Small intestine (tissue), 7 donors: ENCODE results near the gene ALDH6A1. TPM values are rescaled to one million over a fixed set of nuclear protein-coding genes. Genes with fewer than 3 reads are reported as not detected.

Source experiments
- DNase-seq, 2 donors: peaks; one replicate each; pipeline versions ENCODE4 v3.0.0 to v3.0.0-alpha.2; 2013
- FAIRE-seq: peaks from 2 replicates; lab custom pipeline; 2012; peaks lifted over from hg19 to GRCh38; lab: Jason Lieb, UNC
- H3K27ac ChIP-seq, 3 donors: one replicate each; pipeline ENCODE4 v1.5.1; 2013; ENCODE audit warnings: low read length in 2 of 3, mild to moderate bottlenecking in 2 of 3, control low read depth in 1 of 3, inconsistent platforms in 1 of 3, low read depth in 1 of 3, moderate library complexity in 1 of 3
- H3K27me3 ChIP-seq, 3 donors: one replicate each; pipeline ENCODE4 v1.6.1; 2013; ENCODE audit warnings: low read length in 3 of 3, inconsistent platforms in 1 of 3; ENCODE audit not compliant: control insufficient read depth in 3 of 3, insufficient read depth in 3 of 3
- H3K36me3 ChIP-seq, 3 donors: one replicate each; pipeline ENCODE4 v1.6.1; 2013; ENCODE audit warnings: low read length in 3 of 3, inconsistent platforms in 1 of 3, low read depth in 1 of 3, mild to moderate bottlenecking in 1 of 3, moderate library complexity in 1 of 3; ENCODE audit not compliant: control insufficient read depth in 3 of 3, insufficient read depth in 2 of 3
- H3K4me1 ChIP-seq, 3 donors: one replicate each; pipeline ENCODE4 v1.6.1; 2013; ENCODE audit warnings: low read length in 2 of 3, inconsistent platforms in 1 of 3, low read depth in 1 of 3, mild to moderate bottlenecking in 1 of 3, moderate library complexity in 1 of 3; ENCODE audit not compliant: control insufficient read depth in 3 of 3, insufficient read depth in 2 of 3
- H3K4me3 ChIP-seq, 3 donors: one replicate each; pipeline ENCODE4 v1.5.1; 2013; ENCODE audit warnings: low read length in 3 of 3, control low read depth in 1 of 3, inconsistent platforms in 1 of 3, low read depth in 1 of 3, mild to moderate bottlenecking in 1 of 3, moderate library complexity in 1 of 3
- H3K9me3 ChIP-seq, 2 donors: one replicate each; pipeline ENCODE4 v1.6.1; 2013; ENCODE audit warnings: low read depth in 1 of 2, low read length in 1 of 2; ENCODE audit not compliant: control insufficient read depth in 2 of 2, insufficient read depth in 1 of 2
- WGBS, 3 donors: extraction: QIAGEN DNeasy Blood & Tissue Kit; methylation state at CpG; one replicate each; pipeline ENCODE4 v1.1.7; 2013; 5-methylcytosine and 5-hydroxymethylcytosine counted together
- polyA plus RNA-seq, 4 donors: library from polyadenylated mRNA; stranded (reverse) in 3 of 4; unstranded in 1 of 4; fragments of 200-250 nt in 3 of 4; fragments of 120-200 nt in 1 of 4; gene quantifications; one replicate each; pipeline versions ENCODE4 v1.2.1 to v1.2.3, GENCODE V29; 2013
- donor health status: healthy with polysubstance abuse.
- donor health status: control.
- donor health status: control.
- donor health status: Bipolar disorder and iron deficiency.
- donor health status: healthy.

ALDH6A1 gene
- polyA plus RNA-seq, 4 donors, result 15.8 to 56.4 (median 30.5) TPM

DNA sequence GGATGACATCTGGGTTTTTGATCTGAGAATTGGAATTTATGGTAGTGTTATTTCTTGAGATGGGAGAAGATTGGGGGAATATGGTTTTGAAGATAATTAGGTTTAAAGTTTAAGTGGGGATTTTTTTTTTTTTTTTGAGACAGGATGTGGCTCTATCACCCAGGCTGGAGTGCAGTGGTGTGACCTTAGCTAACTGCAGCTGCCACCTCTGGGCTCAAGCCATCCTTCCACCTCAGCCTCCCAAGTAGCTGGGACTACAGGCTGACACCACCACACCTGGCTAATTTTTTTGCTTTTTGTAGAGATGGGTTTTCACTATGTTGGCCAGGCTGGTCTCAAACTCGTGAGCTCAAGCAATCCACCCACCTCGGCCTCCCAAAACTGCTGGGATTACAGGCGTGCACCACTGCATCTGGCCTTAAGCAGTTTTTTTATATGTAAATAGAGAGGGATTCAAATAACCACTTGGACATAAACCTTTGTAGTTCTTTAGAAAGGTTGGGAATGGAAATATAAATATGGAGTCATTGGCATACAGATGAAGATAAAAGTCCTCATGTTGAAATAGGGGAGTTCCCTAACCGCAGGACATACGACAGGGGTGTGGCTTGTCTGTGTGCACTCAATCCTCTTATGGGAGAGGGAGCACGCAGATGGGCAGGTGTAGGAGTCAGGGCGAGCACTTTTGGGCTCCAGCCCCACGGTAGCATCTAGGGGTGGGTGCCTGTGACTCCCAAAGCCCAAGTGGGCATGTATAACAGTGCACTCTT, 5.2 kb upstream of the ALDH6A1 start:
- H3K9me3 ChIP-seq, result no peaks in the 10 kb centered on the region
- 81 to 88% (median 86%) methylated on average over 8 of the region's 8 CpGs for WGBS, 3 donors
- H3K27me3 ChIP-seq, result no peaks in the 10 kb centered on the region
- no peak for FAIRE-seq
- peaks cover 2 to 20% (median 4%) of the 10 kb centered on the region in 3 donors for H3K36me3 ChIP-seq
- DNase-seq, result no peak
- peaks cover 0 to 7% (median 0%) of the 10 kb centered on the region in 3 donors for H3K4me1 ChIP-seq
- H3K4me3 ChIP-seq, result no peak overlapping the region
- no peak overlapping the region for H3K27ac ChIP-seq

DNA sequence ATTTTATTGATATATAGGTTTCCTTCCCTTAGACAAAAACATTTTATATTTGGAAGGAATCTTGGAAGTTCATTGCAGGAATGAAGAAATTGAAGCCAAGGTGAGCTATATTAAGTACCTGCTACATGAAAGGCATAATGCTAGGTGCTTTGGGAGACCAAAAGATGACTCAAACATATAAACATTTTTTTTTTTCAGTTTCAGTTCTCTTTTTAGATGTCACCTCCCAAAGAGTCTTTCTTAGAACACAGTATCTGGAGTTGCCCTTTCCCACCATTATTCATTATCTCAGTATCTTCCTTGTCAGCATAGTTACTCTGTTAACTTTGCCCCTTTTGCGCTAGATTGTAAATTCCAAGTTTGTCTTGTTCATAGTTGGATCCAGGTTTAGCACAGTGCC, 1.6 kb upstream of the ALDH6A1 start:
- peak overlapping the region in 2 of 3 donors; percentile 54 to 84 for H3K4me3 ChIP-seq
- 28 to 63% (median 28%) methylated on average over 1 of the region's 1 CpG for WGBS, 3 donors
- H3K9me3 ChIP-seq, result no peaks in the 10 kb centered on the region
- DNase-seq (peak; percentile 50 to 60), FAIRE-seq (no peak)
- H3K4me1 ChIP-seq, result peaks cover 2 to 15% (median 4%) of the 10 kb centered on the region in 3 donors
- no peaks in the 10 kb centered on the region for H3K36me3 ChIP-seq
- peak overlapping the region in 1 of 3 donors; percentile 60 for H3K27ac ChIP-seq
- H3K27me3 ChIP-seq, result no peaks in the 10 kb centered on the region

GRCh38 chr14:74085047-74085637, 889 bp upstream of the ALDH6A1 start:
- FAIRE-seq (no peak), DNase-seq (no peak)
- Histone ChIP-seq H3K27ac (peak overlapping the region; percentile 56 to 86 (median 60)), H3K4me1 (peaks cover 2 to 15% (median 4%) of the 10 kb centered on the region in 3 donors), H3K36me3 (no peaks in the 10 kb centered on the region), H3K27me3 (no peaks in the 10 kb centered on the region), H3K4me3 (peak overlapping the region; percentile 54 to 84 (median 62)), H3K9me3 (no peaks in the 10 kb centered on the region)
- 0 to 1% (median 1%) methylated on average over 26 of the region's 26 CpGs for WGBS, 3 donors

GRCh38 chr14:74083784-74084276, 423 bp downstream of the ALDH6A1 start:
- H3K27me3 ChIP-seq, result no peaks in the 10 kb centered on the region
- FAIRE-seq (no peak), DNase-seq (peak in 1 of 2 donors; percentile 16)
- H3K36me3 ChIP-seq, result no peaks in the 10 kb centered on the region
- WGBS, 3 donors, result 0 to 2% (median 1%) methylated on average over 11 to 15 of the region's 15 CpGs
- H3K9me3 ChIP-seq, result no peaks in the 10 kb centered on the region
- H3K4me1 ChIP-seq, result peaks cover 2 to 15% (median 4%) of the 10 kb centered on the region in 3 donors
- peak overlapping the region; percentile 1 to 72 (median 63) for H3K27ac ChIP-seq
- H3K4me3 ChIP-seq, result peak overlapping the region; percentile 49 to 65 (median 56)

- peak overlapping the region in 2 of 3 donors; percentile 49 to 65 for H3K4me3 ChIP-seq
- H3K9me3 ChIP-seq, result no peaks in the 10 kb centered on the region
- H3K4me1 ChIP-seq, result peaks cover 2 to 15% (median 4%) of the 10 kb centered on the region in 3 donors
- H3K27me3 ChIP-seq, result no peaks in the 10 kb centered on the region
- DNase-seq (no peak), FAIRE-seq (no peak)
- H3K27ac ChIP-seq, result peak overlapping the region in 1 of 3 donors; percentile 63
- WGBS, 3 donors, result 84 to 90% (median 88%) methylated on average over 3 of the region's 3 CpGs
- no peaks in the 10 kb centered on the region for H3K36me3 ChIP-seq
Observed at GRCh38 chr14:74083161-74083560, 1.1 kb downstream of the ALDH6A1 start.

GRCh38 chr14:74081491-74081890, 2.8 kb downstream of the ALDH6A1 start:
- DNase-seq, result no peak
- no peaks in the 10 kb centered on the region for H3K27me3 ChIP-seq
- H3K4me1 ChIP-seq, result peaks cover 2 to 13% (median 4%) of the 10 kb centered on the region in 3 donors
- no peak overlapping the region for H3K4me3 ChIP-seq
- no peaks in the 10 kb centered on the region for H3K36me3 ChIP-seq
- no peak for FAIRE-seq
- no peaks in the 10 kb centered on the region for H3K9me3 ChIP-seq
- H3K27ac ChIP-seq, result no peak overlapping the region
- WGBS, 3 donors, result 79 to 92% (median 88%) methylated on average over 3 of the region's 3 CpGs

GRCh38 chr14:74080820-74081460, 3.3 kb downstream of the ALDH6A1 start:
- Histone ChIP-seq H3K9me3 (no peaks in the 10 kb centered on the region), H3K4me1 (peaks cover 2 to 8% (median 4%) of the 10 kb centered on the region in 3 donors), H3K36me3 (no peaks in the 10 kb centered on the region), H3K27me3 (no peaks in the 10 kb centered on the region), H3K27ac (no peak overlapping the region), H3K4me3 (no peak overlapping the region)
- DNase-seq, result peak in 1 of 2 donors; percentile 40
- no peak for FAIRE-seq
- 31 to 60% (median 41%) methylated on average over 4 of the region's 4 CpGs for WGBS, 3 donors

DNA sequence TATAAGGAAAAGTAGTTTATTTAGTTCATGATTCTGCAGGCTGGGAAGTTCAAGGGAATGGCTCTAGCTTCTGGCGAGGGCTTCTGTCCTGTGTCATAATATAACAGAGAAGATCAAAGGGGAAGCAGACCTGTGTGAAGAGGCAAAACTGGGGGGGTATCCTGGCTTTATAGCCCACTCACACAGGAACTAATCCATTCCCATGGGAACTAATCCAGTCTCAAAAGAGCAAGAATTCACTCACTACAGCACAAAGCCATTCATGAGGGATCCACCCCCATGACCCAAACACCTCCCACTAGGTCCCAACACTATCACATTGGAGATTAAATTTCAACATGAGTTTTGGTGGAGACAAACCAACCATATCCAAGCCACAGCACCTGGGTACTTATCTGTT, 6.9 kb downstream of the ALDH6A1 start:
- H3K27ac ChIP-seq, result no peak overlapping the region
- DNase-seq, result no peak
- FAIRE-seq, result no peak
- H3K4me1 ChIP-seq, result peaks cover 0 to 2% (median 0%) of the 10 kb centered on the region in 3 donors
- no peaks in the 10 kb centered on the region for H3K27me3 ChIP-seq
- peaks cover 0 to 15% (median 0%) of the 10 kb centered on the region in 3 donors for H3K36me3 ChIP-seq
- no peak overlapping the region for H3K4me3 ChIP-seq
- 42 to 86% (median 84%) methylated on average over 1 of the region's 1 CpG for WGBS, 3 donors
- H3K9me3 ChIP-seq, result no peaks in the 10 kb centered on the region
